A549 (cell line): ENCODE data around the gene PCNX2. TPM values are rescaled to one million over a fixed set of nuclear protein-coding genes. Genes with fewer than 3 reads are reported as not detected.

Source experiments
- ATAC-seq, 2 experiments: fragments of 200-7000 bp in 1 of 2; fragments of >200 bp in 1 of 2; cut with Nextera tagmentation in 1 of 2; cut with Tn5 transposase in 1 of 2; 3 replicates each; pipeline versions ENCODE4 v1.8.0 to v1.9.1; 2018 to 2020; ENCODE audit warnings: mild to moderate bottlenecking in 1 of 2, moderate library complexity in 1 of 2
- CTCF ChIA-PET: fragments of 300-600 bp; sonication (Branson Sonifier 250); formaldehyde crosslinking; extraction: SDS; loops from one replicate; lab custom pipeline; 2021; ENCODE audit warnings: antibody characterized with exemption, inconsistent platforms; lab: Yijun Ruan, JAX
- POLR2A ChIA-PET: fragments of 350-600 bp; formaldehyde crosslinking; extraction: SDS; loops from one replicate; lab custom pipeline; 2021; ENCODE audit warnings: antibody characterized with exemption, inconsistent platforms; lab: Yijun Ruan, JAX
- DNase-seq, 2 experiments: peaks; one replicate each; pipeline versions ENCODE4 v3.0.0 to v3.0.0-alpha.2; 2011 to 2016; ENCODE audit warnings: low read depth in 1 of 2, low spot score in 1 of 2
- FAIRE-seq: peaks from 2 replicates; lab custom pipeline; 2011; peaks lifted over from hg19 to GRCh38; lab: Jason Lieb, UNC
- H3K27ac ChIP-seq, 2 experiments: fragments of >200 bp; sonication (Bioruptor Twin); formaldehyde crosslinking; 3 replicates each; pipeline ENCODE4 v1.5.1; 2016 to 2017
- H3K4me1 ChIP-seq: fragments of >200 bp; sonication (Bioruptor Twin); formaldehyde crosslinking; 3 replicates; pipeline ENCODE4 v1.6.1; 2016
- H3K4me2 ChIP-seq: fragments of >200 bp; sonication (Bioruptor Twin); formaldehyde crosslinking; 3 replicates; pipeline ENCODE4 v1.6.1; 2016
- H3K4me3 ChIP-seq: fragments of >200 bp; sonication (Bioruptor Twin); formaldehyde crosslinking; 3 replicates; pipeline ENCODE4 v1.5.1; 2016
- H3K9me3 ChIP-seq: fragments of >200 bp; sonication (Bioruptor Twin); formaldehyde crosslinking; 3 replicates; pipeline ENCODE4 v1.6.1; 2016
- ATOH8 ChIP-seq: fragments of 250-450 bp; sonication (Bioruptor Pico); IDR thresholded peaks from 2 replicates; pipeline ENCODE4 v1.5.0; 2020; ENCODE audit warnings: low read depth, mild to moderate bottlenecking, moderate library complexity
- CBX8 ChIP-seq: fragments of 200-600 bp; sonication (generic); IDR thresholded peaks from 2 replicates; pipeline ENCODE4 v1.6.1; 2016
- CHD2 ChIP-seq: fragments of 150-350 bp; IDR thresholded peaks from 2 replicates; pipeline ENCODE4 v1.6.1; 2014; ENCODE audit warnings: low read length; ENCODE audit not compliant: partially characterized antibody
- CTCF ChIP-seq: fragments of >200 bp; sonication (Bioruptor Twin); formaldehyde crosslinking; IDR thresholded peaks from 3 replicates; pipeline ENCODE4 v1.5.1; 2016
- E2F6 ChIP-seq: IDR thresholded peaks from 2 replicates; pipeline ENCODE4 v1.6.1; 2012; ENCODE audit warnings: low read depth, borderline replicate concordance
- EHMT2 ChIP-seq: fragments of 200-600 bp; sonication (generic); IDR thresholded peaks from 2 replicates; pipeline ENCODE4 v1.6.1; 2016; ENCODE audit warnings: antibody characterized with exemption, low read depth, mild to moderate bottlenecking, moderate library complexity
- ELK1 ChIP-seq: fragments of 150-350 bp; IDR thresholded peaks from 2 replicates; pipeline ENCODE4 v1.6.1; 2014; ENCODE audit warnings: low read depth, mild to moderate bottlenecking, low read length
- ESRRA ChIP-seq: fragments of 150-350 bp; IDR thresholded peaks from 2 replicates; pipeline ENCODE4 v1.6.1; 2014; ENCODE audit warnings: mild to moderate bottlenecking, low read length, borderline replicate concordance
- FOXS1 ChIP-seq: fragments of 250-450 bp; sonication (Bioruptor Pico); IDR thresholded peaks from 2 replicates; pipeline ENCODE4 v1.5.0; 2020; ENCODE audit warnings: mild to moderate bottlenecking, moderate library complexity
- HDAC2 ChIP-seq: fragments of 200-600 bp; sonication (generic); IDR thresholded peaks from 2 replicates; pipeline ENCODE4 v1.6.1; 2016
- HES2 ChIP-seq: fragments of >200 bp; sonication (Bioruptor Twin); formaldehyde crosslinking; IDR thresholded peaks from 2 replicates; pipeline ENCODE4 v1.6.1; 2016
- HEYL ChIP-seq: fragments of 250-450 bp; sonication (Bioruptor Pico); IDR thresholded peaks from 2 replicates; pipeline ENCODE4 v1.8.0; 2021; ENCODE audit warnings: mild to moderate bottlenecking, moderate library complexity
- HOXB5 ChIP-seq: fragments of 250-450 bp; sonication (Bioruptor Pico); IDR thresholded peaks from 2 replicates; pipeline ENCODE4 v1.5.0; 2020; ENCODE audit warnings: mild to moderate bottlenecking, moderate library complexity
- JUNB ChIP-seq: fragments of >200 bp; sonication (Bioruptor Twin); formaldehyde crosslinking; IDR thresholded peaks from 2 replicates; pipeline ENCODE4 v1.6.1; 2016
- MAFK ChIP-seq: fragments of 450-650 bp; IDR thresholded peaks from 2 replicates; pipeline ENCODE4 v1.6.1; 2014; ENCODE audit not compliant: partially characterized antibody
- PBX3 ChIP-seq: IDR thresholded peaks from 2 replicates; pipeline ENCODE4 v1.6.1; 2012
- PHF8 ChIP-seq: fragments of 200-600 bp; sonication (generic); IDR thresholded peaks from 2 replicates; pipeline ENCODE4 v1.6.1; 2016; ENCODE audit warnings: low read depth, mild to moderate bottlenecking, antibody characterized with exemption, moderate library complexity, borderline replicate concordance
- POLR2A ChIP-seq: IDR thresholded peaks from 2 replicates; pipeline ENCODE4 v1.6.1; 2012; ENCODE audit warnings: mild to moderate bottlenecking, low read length
- RAD21 ChIP-seq, 2 experiments: fragments of >200 bp in 1 of 2; sonication (Bioruptor Twin) in 1 of 2; formaldehyde crosslinking in 1 of 2; IDR thresholded peaks in 1 of 2; conservative IDR thresholded peaks in 1 of 2; 2 replicates in 1 of 2; 3 replicates in 1 of 2; pipeline ENCODE4 v1.6.1; 2012 to 2018; ENCODE audit warnings: inconsistent platforms in 1 of 2
- RFX5 ChIP-seq: fragments of 450-650 bp; IDR thresholded peaks from 2 replicates; pipeline ENCODE4 v1.7.1; 2014; ENCODE audit warnings: antibody characterized with exemption, mild to moderate bottlenecking, moderate library complexity
- ZC3H11A ChIP-seq: fragments of 450-650 bp; IDR thresholded peaks from 2 replicates; pipeline ENCODE4 v1.6.1; 2014; ENCODE audit warnings: antibody characterized with exemption, mild to moderate bottlenecking
- ZSCAN20 ChIP-seq: fragments of 250-450 bp; sonication (Bioruptor Pico); IDR thresholded peaks from 2 replicates; pipeline ENCODE4 v1.8.0; 2022; ENCODE audit warnings: mild to moderate bottlenecking, moderate library complexity
- WGBS: methylation state at CpG from one replicate; pipeline ENCODE4 v1.1.6; 2017; ENCODE audit errors: missing lambda C conversion rate; 5-methylcytosine and 5-hydroxymethylcytosine counted together
- polyA plus RNA-seq, 4 experiments: library from polyadenylated mRNA; depleted of rRNA in 3 of 4; stranded (reverse); fragments of >200 nt; fragmentation: RNase III in 1 of 4; extraction: RNeasy Plus Mini Kit Qiagen cat#74134 plus additional on column Dnase treatment in 1 of 4; gene quantifications; 2 replicates in 3 of 4; 3 replicates in 1 of 4; pipeline ENCODE4 v1.2.3, GENCODE V29; 2011 to 2017

Gene PCNX2
- polyA plus RNA-seq, 2 of the 4 experiments (the other 2 are of a cell fraction): 8.8 to 27.2 TPM

GRCh38 chr1:233097959-233098580 lies 197.5 kb downstream of the PCNX2 start (continued):
- TF ChIP-seq CHD2: no peak
- TF ChIP-seq HOXB5 (CRISPR knock-in tag): no peak
- TF ChIP-seq, all 56 proteins: peak for 4

- ATAC-seq (no peak), DNase-seq (no peak), FAIRE-seq (no peak)
- peaks cover 23% of the 10 kb centered on the region for H3K4me1 ChIP-seq
- WGBS: 77% methylated on average over 3 of the region's 3 CpGs
- ChIA-PET CTCF (interaction anchor here (0.6 kb wide), 1 partner anchor 1244 kb away, joined by 3 read pairs; no protein-coding TSS in a partner anchor), POLR2A (no interaction called here)
- TF ChIP-seq PBX3 (no peak), E2F6 (no peak), MAFK (no peak), ZSCAN20 (CRISPR knock-in tag) (no peak), CBX8 (no peak)
- no peaks in the 10 kb centered on the region for H3K9me3 ChIP-seq
- no peak overlapping the region for H3K4me3 ChIP-seq
- H3K27ac ChIP-seq: peak overlapping the region; percentile 51 to 72; a peak in 5 of 6 replicates
- peak overlapping the region; percentile 47 for H3K4me2 ChIP-seq
These were observed 198.0 kb downstream of the PCNX2 start for GRCh38 chr1:233097546-233097945.

- POLR2A ChIA-PET: no interaction called here
- WGBS: 97% methylated on average over 1 of the region's 1 CpG
These were observed 200.8 kb downstream of the PCNX2 start for GRCh38 chr1:233094691-233095090.

More at GRCh38 chr1:233094691-233095090, 200.8 kb downstream of the PCNX2 start:
- peak; percentile 32 for FAIRE-seq
- no peak overlapping the region for H3K4me2 ChIP-seq
- H3K27ac ChIP-seq: 0 out of 6 replicates have a peak overlapping the region, but pooled peaks of 1 of the 2 experiments have one; percentile 18
- H3K4me1 ChIP-seq: peaks cover 27% of the 10 kb centered on the region
- CTCF ChIA-PET: interaction anchor here (1.3 kb wide), 1 partner anchor 10 kb away, joined by 4 read pairs; no protein-coding TSS in a partner anchor
- H3K4me3 ChIP-seq: no peak overlapping the region
- no peak for TF ChIP-seq CBX8
- no peak for TF ChIP-seq FOXS1
- no peak for TF ChIP-seq POLR2A
- no peak for TF ChIP-seq ELK1
- no peak for TF ChIP-seq ATOH8 (CRISPR knock-in tag)
- TF ChIP-seq ZC3H11A: no peak
- no peak for TF ChIP-seq ESRRA
- no peak for TF ChIP-seq RFX5
- no peak for TF ChIP-seq JUNB
- TF ChIP-seq HES2: no peak
- TF ChIP-seq HDAC2: no peak
- TF ChIP-seq CTCF: no peak
- no peak for TF ChIP-seq RAD21 (conservative IDR thresholded peaks at IDR 0.05 in 1 of 2, IDR thresholded peaks at IDR 0.05 in 1 of 2)
- no peak for TF ChIP-seq CHD2
- no peak for TF ChIP-seq EHMT2
- no peak for TF ChIP-seq E2F6
- no peak for TF ChIP-seq PHF8
- TF ChIP-seq HEYL (CRISPR knock-in tag): no peak
- TF ChIP-seq MAFK: no peak
- no peak for DNase-seq
- ATAC-seq: no peak
- no peaks in the 10 kb centered on the region for H3K9me3 ChIP-seq
